IMR-90 (cell line): ENCODE measurements around the gene PSMD11.

Experiments used
- BHLHE40 ChIP-seq: fragments of 150-350 bp; IDR thresholded peaks from 2 replicates; pipeline ENCODE4 v1.6.1; 2016; ENCODE audit warnings: mild to moderate bottlenecking, low read depth, low read length
- CEBPB ChIP-seq: IDR thresholded peaks from 2 replicates; pipeline ENCODE4 v1.6.1; 2012; ENCODE audit warnings: low read depth, low read length, improper control_type of control experiment
- MAFK ChIP-seq: IDR thresholded peaks from 2 replicates; pipeline ENCODE4 v1.6.1; 2012; ENCODE audit warnings: low read depth, low read length, improper control_type of control experiment
- MAZ ChIP-seq: IDR thresholded peaks from 2 replicates; pipeline ENCODE4 v1.6.1; 2012; ENCODE audit warnings: low read depth, mild to moderate bottlenecking, low read length, improper control_type of control experiment, moderate library complexity, borderline replicate concordance
- MXI1 ChIP-seq: IDR thresholded peaks from 2 replicates; pipeline ENCODE4 v1.6.1; 2012; ENCODE audit warnings: low read depth, mild to moderate bottlenecking, low read length, moderate library complexity, borderline replicate concordance
- POLR2A ChIP-seq: IDR thresholded peaks from 2 replicates; pipeline ENCODE4 v1.6.1; 2012; ENCODE audit warnings: mild to moderate bottlenecking, low read depth, low read length
- RAD21 ChIP-seq: IDR thresholded peaks from 2 replicates; pipeline ENCODE4 v1.6.1; 2012; ENCODE audit warnings: low read length, improper control_type of control experiment
- RCOR1 ChIP-seq: IDR thresholded peaks from 2 replicates; pipeline ENCODE4 v1.6.1; 2012; ENCODE audit warnings: mild to moderate bottlenecking, low read length, improper control_type of control experiment; ENCODE audit not compliant: insufficient replicate concordance
- RFX5 ChIP-seq: IDR thresholded peaks from 2 replicates; pipeline ENCODE4 v1.8.0; 2012; ENCODE audit warnings: low read depth, mild to moderate bottlenecking, low read length, moderate library complexity
- TF ChIP-seq, protein P1 (sequence below): conservative IDR thresholded peaks from 2 replicates; pipeline ENCODE4 v1.5.1; 2012; ENCODE audit warnings: mild to moderate bottlenecking, low read depth, low read length, improper control_type of control experiment
- TF ChIP-seq, protein P2 (sequence below): fragments of 150-350 bp; IDR thresholded peaks from 2 replicates; pipeline ENCODE4 v1.6.1; 2016; ENCODE audit warnings: low read depth, mild to moderate bottlenecking, low read length, moderate library complexity, borderline replicate concordance
- TF ChIP-seq, protein P3 (sequence below): fragments of 150-350 bp; IDR thresholded peaks from 2 replicates; pipeline ENCODE4 v1.6.1; 2017; ENCODE audit warnings: mild to moderate bottlenecking, antibody characterized with exemption, low read length, low read depth

DNA sequence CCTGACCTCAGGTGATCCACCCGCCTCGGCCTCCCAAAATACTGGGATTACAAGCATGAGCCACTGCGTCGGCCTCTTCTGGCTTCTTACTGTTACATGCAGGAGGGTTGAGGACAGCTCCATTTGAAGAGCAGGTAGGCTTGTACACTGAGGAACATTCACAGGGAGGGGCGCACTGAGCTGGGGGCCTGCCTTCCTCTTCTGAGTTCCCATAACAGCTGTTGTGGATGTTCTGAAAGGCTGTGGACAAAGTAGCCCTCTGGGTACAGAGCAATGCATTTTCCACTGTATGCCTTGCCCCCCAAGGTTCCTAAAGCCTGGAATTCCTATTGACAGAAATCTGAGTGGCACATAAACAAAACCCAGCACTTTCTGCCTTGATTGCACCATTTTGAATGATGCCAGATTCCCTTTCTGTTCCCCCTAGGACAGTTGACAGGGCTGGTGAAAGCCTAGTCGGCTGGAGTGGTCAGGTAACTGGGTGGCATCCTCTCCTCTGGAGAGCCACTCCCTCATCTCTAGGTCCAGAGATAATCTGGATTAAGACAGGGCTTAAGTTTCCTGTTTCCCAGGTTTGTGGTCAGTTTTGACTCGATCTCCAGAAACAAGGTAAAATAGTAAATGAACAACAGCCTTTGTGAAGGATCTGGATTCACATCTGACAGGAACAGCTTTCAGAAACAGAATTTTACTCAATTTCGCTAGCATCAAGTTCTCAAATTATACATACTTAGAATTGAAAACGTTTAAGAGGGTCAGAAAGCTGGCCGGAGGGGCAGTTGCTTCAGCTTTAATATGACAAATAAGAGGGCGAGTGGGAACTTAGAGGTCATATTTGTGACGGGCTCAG lies 41.2 kb downstream of the PSMD11 start:
- TF ChIP-seq CEBPB (no peak), MXI1 (no peak), POLR2A (no peak), BHLHE40 (no peak), RFX5 (no peak), MAFK (no peak), RAD21 (no peak), MAZ (no peak), RCOR1 (no peak)
- TF ChIP-seq, protein P1, sequence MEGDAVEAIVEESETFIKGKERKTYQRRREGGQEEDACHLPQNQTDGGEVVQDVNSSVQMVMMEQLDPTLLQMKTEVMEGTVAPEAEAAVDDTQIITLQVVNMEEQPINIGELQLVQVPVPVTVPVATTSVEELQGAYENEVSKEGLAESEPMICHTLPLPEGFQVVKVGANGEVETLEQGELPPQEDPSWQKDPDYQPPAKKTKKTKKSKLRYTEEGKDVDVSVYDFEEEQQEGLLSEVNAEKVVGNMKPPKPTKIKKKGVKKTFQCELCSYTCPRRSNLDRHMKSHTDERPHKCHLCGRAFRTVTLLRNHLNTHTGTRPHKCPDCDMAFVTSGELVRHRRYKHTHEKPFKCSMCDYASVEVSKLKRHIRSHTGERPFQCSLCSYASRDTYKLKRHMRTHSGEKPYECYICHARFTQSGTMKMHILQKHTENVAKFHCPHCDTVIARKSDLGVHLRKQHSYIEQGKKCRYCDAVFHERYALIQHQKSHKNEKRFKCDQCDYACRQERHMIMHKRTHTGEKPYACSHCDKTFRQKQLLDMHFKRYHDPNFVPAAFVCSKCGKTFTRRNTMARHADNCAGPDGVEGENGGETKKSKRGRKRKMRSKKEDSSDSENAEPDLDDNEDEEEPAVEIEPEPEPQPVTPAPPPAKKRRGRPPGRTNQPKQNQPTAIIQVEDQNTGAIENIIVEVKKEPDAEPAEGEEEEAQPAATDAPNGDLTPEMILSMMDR: no peak
- TF ChIP-seq, protein P2, sequence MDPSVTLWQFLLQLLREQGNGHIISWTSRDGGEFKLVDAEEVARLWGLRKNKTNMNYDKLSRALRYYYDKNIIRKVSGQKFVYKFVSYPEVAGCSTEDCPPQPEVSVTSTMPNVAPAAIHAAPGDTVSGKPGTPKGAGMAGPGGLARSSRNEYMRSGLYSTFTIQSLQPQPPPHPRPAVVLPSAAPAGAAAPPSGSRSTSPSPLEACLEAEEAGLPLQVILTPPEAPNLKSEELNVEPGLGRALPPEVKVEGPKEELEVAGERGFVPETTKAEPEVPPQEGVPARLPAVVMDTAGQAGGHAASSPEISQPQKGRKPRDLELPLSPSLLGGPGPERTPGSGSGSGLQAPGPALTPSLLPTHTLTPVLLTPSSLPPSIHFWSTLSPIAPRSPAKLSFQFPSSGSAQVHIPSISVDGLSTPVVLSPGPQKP: no peak
- TF ChIP-seq, protein P3, sequence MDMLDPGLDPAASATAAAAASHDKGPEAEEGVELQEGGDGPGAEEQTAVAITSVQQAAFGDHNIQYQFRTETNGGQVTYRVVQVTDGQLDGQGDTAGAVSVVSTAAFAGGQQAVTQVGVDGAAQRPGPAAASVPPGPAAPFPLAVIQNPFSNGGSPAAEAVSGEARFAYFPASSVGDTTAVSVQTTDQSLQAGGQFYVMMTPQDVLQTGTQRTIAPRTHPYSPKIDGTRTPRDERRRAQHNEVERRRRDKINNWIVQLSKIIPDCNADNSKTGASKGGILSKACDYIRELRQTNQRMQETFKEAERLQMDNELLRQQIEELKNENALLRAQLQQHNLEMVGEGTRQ: no peak
